Suprapubic skin (tissue), 4 donors: Measurements from ENCODE around the gene DERL3.

Source experiments
- CTCF ChIP-seq, 2 donors: fragments of 200-600 bp in 1 of 2; fragments of 450-650 bp in 1 of 2; sonication (generic) in 1 of 2; IDR thresholded peaks; one replicate each; pipeline ENCODE4 v1.5.1; 2016 to 2019; ENCODE audit warnings: antibody characterized with exemption in 2 of 2, mild to moderate bottlenecking in 1 of 2, moderate library complexity in 1 of 2
- EP300 ChIP-seq: sonication (generic); formaldehyde crosslinking; IDR thresholded peaks from one replicate; pipeline ENCODE4 v1.6.1; 2017; ENCODE audit warnings: antibody characterized with exemption
- POLR2A ChIP-seq, 2 donors: fragments of 450-650 bp; IDR thresholded peaks; one replicate each; pipeline ENCODE4 v1.6.1; 2017; ENCODE audit warnings: antibody characterized with exemption in 2 of 2, mild to moderate bottlenecking in 2 of 2, moderate library complexity in 2 of 2
- POLR2AphosphoS5 ChIP-seq, 3 donors: sonication (generic); formaldehyde crosslinking; IDR thresholded peaks; one replicate each; pipeline ENCODE4 v1.6.1; 2017; ENCODE audit warnings: antibody characterized with exemption in 3 of 3

GRCh38 chr22:23842599-23842998, 3.8 kb upstream of the DERL3 start:
- no peak for TF ChIP-seq CTCF (IDR thresholded peaks at IDR 0.05)
- no peak for TF ChIP-seq POLR2A (IDR thresholded peaks at IDR 0.05)
- TF ChIP-seq POLR2AphosphoS5 (IDR thresholded peaks at IDR 0.05), result no peak
- no peak for TF ChIP-seq EP300
